Mucosa of gallbladder (tissue), 1 donor: ENCODE measurements around the gene DCST1. TPM values are rescaled to one million over a fixed set of nuclear protein-coding genes. Genes with fewer than 3 reads are reported as not detected.
"Not testable (repeated sequence)": the region's sequence is repeated elsewhere in the genome, so short reads cannot be mapped to it uniquely, and the experiment has no call there.

ENCODE experiments used
- DNase-seq: peaks from one replicate; pipeline ENCODE4 v3.0.0-alpha.2; 2020; ENCODE audit warnings: low spot score
- total RNA-seq: library from RNA; stranded (reverse); gene quantifications from one replicate; pipeline ENCODE4 v1.2.1, GENCODE V29; 2021
- donor health status: DM: no; HTN: no; CAD: no.

DCST1 gene, protein sequence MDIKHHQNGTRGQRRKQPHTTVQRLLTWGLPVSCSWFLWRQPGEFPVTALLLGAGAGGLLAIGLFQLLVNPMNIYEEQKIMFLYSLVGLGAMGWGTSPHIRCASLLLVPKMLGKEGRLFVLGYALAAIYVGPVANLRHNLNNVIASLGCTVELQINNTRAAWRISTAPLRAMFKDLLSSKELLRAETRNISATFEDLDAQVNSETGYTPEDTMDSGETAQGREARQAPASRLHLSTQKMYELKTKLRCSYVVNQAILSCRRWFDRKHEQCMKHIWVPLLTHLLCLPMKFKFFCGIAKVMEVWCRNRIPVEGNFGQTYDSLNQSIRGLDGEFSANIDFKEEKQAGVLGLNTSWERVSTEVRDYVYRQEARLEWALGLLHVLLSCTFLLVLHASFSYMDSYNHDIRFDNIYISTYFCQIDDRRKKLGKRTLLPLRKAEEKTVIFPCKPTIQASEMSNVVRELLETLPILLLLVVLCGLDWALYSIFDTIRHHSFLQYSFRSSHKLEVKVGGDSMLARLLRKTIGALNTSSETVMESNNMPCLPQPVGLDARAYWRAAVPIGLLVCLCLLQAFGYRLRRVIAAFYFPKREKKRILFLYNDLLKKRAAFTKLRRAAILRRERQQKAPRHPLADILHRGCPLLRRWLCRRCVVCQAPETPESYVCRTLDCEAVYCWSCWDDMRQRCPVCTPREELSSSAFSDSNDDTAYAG
- not detected for total RNA-seq

DNA sequence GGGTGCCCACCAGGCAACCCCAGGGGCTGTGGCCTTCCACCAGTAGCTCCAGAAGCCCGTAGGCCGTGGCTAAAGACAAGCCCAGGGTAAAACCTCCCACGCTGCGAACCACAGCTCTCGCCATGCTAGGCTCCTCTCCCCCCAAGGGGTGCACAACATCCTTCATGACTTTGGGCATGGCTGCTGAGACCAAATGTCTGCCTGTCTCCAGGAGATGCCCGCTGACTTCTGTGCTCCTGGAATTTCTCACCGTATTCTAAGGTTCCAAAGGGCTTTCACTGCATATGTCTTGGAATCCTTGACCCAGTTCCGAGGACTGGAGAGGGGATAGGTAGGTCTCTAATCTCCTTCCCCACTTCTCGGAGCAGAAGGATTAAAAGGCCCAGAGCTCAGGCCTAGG, at the start of gene DCST1, which contains the start of gene DCST2:
Gene DCST1 (plus strand): TSS at position 301 of the 400 bp plus-strand sequence. CDS start 213 bp downstream, outside the sequence.
Gene DCST2 (minus strand): TSS at position 258 of the 400 bp plus-strand sequence. CDS start 80 bp downstream, at position 178.
- DNase-seq, result no peak

DNA sequence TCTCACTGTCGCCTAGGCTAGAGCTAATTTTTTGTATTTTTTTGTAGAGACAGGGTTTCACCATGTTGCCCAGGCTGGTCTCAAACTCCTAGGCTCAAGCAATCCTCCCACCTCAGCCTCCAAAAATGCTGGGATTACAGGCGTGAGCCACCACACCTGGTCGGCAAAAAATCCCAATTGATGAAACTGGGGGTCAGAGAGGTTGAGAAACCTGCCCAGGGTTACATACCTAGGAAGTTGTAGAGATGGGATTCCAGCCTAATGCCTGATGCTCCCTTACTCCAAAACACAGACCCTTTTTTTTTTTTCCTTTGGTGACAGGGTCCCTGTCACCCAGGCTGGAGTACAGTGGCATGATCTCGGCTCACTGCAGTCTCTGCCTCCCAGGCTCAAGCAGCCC, 46.9 kb upstream of the DCST1 start:
- not testable (repeated sequence) for DNase-seq

DNA sequence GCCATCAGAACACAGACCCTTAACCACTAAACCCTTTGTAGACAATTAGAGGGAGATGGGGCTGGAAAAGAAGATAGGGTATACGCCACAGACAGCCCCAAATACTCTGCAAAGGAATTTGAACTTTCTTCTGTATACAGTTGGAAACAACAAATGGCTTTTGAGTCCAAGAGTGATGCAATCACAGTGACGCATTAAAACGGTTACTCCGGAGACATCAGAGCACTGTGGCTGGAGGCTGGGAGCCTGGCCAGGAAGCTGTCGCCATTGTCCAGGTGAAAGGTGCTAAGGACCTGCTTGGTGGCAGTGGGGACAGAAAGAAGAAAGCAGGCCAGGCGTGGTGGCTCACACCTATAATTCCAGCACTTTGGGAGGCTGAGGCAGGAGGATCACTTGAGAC, 46.3 kb upstream of the DCST1 start:
- no peak for DNase-seq

DNA sequence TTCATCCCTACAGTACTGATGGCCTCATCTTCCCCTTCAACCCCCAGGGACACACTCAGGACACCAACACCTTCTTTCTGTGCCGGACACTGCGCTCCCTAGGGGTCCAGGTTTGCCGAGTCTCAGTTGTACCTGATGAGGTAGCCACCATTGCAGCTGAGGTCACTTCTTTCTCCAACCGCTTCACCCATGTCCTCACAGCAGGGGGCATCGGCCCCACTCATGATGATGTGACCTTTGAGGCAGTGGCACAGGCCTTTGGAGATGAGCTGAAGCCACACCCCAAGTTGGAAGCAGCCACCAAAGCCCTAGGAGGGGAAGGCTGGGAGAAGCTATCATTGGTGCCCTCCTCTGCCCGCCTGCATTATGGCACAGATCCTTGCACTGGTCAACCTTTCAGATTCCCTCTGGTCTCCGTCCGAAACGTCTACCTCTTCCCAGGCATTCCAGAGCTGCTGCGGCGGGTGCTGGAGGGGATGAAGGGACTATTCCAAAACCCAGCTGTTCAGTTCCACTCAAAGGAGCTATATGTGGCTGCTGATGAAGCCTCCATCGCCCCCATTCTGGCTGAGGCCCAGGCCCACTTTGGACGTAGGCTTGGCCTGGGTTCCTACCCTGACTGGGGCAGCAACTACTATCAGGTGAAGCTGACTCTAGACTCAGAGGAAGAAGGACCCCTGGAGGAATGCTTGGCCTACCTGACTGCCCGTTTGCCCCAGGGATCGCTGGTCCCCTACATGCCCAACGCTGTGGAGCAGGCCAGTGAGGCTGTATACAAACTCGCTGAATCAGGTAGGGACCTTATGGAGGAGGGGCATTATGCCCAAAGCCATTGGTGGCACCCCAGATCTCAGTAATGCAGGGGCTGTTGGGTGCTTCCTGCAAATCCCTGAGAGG, 45.3 kb upstream of the DCST1 start:
- no peak for DNase-seq

DNA sequence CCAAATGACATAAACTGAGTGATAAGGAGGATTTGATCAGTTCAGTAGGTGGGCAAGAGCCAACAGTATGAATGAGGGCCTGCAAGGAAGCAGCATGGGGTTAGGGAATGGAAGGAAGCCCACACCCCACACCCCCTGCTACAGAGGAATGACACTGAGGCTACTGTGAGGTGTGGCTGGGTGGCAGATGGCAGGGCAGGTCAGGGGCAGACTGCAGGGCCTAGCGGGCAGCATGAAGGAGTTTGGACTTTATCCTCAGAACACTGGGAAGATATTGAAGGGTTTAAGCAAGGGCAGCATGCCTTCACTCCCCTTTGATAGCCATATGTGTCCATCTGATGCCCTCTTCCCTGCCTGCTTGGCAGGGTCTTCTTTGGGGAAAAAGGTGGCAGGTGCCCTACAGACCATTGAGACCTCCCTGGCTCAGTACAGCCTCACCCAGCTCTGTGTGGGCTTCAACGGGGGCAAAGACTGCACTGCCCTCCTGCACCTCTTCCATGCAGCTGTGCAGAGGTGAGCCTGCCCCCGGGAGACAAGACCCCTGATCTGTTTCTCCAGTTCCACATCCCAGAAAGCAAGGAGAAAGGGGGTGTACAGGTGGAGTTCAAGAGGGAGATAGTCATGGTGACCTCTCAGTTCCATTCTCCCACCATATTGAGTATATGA, 44.3 kb upstream of the DCST1 start:
- DNase-seq, result no peak

DNA sequence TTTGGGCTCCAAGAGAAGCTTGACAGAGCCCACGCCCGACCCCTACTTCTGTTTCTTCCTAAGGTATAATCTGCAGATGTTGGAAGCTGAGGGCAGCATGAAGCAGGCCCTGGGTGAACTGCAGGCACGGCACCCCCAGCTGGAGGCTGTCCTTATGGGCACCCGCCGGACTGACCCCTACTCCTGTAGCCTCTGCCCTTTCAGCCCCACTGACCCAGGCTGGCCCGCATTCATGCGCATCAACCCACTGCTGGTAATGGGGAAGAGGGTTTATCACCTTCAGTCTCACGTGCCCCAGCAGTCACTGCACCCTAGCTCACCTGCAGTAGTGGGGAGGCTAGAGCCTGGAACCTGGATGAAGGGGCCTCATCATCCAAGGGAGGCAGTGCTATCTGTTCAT, 43.3 kb upstream of the DCST1 start:
- no peak for DNase-seq

DNA sequence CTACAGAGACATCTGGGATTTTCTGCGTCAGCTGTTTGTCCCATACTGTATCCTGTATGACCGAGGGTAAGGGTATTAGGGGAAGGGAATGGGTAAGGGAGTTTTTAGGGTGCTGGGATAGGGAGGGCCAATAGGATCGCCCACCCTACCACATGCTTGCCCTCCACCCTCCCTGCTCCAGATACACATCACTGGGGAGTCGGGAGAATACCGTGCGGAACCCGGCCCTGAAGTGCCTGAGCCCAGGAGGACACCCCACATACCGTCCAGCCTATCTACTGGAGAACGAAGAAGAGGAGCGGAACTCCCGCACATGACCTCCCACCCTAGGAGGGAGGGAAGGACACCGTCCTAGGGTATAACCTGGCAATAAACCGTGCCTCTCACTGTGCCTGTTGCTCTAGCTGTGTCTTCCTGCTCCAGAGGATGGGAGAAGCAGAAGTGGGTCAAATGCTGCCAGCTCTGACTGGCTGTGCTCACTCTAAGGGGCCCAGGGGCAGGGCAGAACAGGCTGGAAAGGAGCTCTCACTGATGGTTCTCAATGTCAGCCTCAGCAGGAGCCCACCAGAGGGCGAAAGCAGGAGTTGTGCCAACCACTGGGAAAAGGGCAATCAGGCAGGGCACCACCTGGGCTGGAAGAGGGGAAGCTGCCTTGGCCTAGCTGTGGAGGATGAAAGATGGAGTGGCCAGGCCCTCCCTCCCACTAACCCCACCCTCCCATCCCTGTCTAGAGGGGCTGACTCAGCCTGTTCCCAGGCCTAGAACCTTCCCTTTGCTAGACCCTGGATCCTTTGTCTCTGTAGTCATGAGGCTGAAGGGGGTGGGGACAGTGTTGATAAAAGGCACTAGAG, 40.7 kb upstream of the DCST1 start:
- DNase-seq, result no peak

DNA sequence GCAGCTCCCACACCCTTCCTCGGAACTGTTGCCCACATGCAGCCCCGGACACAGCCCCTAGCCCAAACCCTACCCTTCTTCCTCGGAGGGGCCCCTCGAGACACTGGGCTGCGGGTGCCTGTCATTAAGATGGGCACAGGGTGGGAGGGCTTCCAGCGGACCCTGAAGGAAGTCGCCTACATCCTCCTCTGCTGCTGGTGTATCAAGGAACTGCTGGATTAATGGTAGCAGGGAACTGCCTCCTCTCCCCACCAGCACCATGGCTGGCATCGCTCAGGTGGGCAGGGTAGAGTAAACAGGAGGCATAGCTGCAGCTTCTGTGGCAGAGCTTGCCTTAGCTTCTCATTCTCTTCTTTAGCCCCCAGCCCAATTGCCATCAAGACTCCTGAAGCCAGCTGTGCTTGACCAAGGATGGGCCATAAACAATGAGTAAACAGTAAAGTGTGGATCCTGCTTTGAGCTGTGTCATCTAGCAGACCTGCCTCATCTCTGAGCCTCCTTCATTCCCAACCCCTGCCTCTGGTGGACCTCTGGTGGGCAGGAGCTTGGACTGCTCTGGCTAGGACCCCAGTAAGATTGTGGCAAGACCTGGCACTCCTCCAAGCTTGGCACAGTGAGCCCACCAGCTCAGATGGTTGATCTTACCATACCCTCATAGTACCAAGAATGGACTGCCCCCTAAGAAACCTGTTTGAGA, 39.9 kb upstream of the DCST1 start, which contains the start of gene LENEP:
Gene LENEP (plus strand): TSS at position 15 of the 697 bp plus-strand sequence. CDS start 22 bp downstream, at position 37.
- DNase-seq, result no peak

DNA sequence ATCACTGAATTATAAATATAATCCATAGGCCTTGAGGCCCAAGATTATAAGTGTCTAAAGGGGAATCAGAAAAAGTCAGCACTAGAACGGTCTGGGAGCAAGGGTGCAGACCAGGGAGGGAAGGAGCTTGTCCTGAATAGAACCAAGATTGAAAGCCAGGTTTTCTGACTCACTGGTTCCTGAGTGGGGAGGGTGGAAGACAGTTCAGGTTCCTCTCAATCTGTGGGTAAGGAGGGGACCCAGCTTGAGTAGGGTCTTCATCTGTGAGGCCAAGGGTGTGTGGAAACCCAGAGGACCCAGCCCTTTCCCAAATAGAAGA, 39.4 kb upstream of the DCST1 start:
- no peak for DNase-seq

DNA sequence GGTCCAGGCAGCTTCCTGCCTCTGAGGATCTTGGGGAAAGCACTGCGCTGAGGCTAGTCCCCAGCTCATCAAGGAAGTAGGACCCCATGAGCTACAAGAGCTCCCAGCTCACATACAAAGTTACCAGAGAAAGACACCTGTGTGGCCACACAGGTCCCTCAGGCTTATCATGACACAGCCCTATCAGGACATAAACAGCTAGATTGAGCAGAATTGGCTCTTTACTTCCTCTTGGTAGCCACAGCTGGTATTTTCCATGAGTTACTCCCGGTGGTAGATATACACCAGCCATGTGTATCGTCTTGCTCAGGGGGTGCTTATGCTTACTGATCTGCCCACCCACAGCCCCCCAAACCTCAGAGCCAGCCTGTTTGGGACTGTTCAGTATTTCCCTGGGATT, 39.0 kb upstream of the DCST1 start:
- no peak for DNase-seq

DNA sequence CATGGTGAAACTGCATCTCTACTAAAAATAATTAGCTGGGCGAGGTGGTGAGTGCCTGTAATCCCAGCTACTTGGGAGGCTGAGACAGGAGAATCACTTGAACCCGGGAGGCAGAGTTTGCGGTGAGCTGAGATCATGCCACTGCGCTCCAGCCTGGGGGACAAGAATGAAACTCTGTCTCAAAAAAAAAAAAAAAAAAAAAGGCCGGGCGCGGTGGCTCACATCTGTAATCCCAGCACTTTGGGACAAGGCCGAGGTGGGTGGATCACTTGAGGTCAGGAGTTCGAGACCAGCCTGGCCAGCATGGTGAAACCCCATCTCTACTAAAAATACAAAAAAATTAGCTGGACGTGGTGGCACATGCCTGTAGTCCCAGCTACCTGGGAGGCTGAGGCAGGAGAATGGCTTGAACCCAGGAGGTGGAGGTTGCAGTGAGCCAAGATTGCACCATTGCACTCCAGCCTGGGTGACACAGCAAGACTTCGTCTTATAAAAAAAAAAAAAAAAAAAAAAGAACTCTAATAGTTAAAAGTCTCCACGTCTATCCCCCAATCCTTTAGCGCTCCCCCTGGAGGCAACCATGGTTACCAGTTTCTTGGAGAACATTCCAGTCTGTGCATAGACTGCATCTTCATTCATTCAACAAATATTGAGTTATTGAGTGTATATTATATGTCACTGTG, 38.2 kb upstream of the DCST1 start:
- DNase-seq, result not testable (repeated sequence)

DNA sequence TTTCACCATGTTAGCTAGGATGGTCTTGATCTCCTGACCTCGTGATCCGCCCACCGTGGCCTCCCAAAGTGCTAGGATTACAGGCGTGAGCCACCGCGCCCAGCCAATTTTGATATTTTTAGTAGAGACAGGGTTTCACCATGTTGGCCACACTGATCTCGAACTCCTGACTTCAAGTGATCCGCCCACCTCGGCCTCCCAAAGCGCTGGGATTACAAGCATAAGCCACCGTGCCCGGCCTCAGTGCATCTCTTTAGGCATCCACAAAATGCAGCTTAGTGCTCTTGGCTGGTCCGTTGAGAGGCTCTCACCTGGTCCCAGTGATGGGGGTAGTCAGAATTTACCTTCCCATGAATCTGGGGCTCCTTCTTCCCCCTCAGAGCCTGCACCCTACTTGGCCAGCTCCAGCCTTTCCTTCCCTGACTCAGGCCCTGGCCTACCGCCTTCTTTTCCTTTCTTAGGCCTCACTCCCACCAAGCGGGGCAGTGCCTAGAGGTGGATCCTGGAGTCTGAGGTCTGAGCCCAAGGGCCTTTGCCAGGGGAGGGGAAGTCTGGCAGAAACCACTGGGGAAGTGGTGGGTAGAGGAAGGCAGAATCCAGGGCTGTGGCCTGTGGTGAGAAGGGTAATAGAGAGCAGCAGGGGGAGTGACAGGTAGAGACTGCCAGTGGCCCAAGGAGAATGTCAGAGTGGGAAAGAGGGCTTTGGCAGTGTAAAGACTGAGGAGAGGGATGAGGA, 36.5 kb upstream of the DCST1 start:
- no peak for DNase-seq

DNA sequence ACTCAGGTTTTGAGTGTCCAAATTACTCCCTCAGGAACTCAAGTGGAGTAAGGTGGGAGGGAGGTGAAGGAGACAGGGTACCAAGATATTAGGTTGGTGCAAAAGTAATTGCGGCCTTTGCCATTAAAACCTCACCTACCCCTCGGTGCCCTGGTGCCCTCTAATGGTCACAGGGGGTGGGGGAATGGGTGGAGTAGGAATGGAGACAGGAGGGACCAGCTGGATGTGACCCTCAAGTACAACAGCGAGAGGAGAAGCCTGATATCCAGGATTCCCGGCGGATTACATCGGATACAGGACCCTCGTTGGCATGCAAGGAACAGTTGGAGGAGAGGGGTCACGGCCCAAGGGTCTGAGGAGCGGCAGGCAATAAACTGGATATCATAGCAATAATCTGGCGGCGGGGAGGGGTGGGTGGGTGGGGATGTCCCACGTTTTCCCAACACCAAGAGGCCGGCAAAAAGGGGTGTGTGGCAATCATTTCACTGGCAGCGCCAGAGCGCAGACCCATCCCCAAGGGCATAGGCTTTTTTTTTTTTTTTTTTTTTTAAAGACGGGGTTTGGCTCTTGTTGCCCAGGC, 35.3 kb upstream of the DCST1 start:
- DNase-seq, result no peak

DNA sequence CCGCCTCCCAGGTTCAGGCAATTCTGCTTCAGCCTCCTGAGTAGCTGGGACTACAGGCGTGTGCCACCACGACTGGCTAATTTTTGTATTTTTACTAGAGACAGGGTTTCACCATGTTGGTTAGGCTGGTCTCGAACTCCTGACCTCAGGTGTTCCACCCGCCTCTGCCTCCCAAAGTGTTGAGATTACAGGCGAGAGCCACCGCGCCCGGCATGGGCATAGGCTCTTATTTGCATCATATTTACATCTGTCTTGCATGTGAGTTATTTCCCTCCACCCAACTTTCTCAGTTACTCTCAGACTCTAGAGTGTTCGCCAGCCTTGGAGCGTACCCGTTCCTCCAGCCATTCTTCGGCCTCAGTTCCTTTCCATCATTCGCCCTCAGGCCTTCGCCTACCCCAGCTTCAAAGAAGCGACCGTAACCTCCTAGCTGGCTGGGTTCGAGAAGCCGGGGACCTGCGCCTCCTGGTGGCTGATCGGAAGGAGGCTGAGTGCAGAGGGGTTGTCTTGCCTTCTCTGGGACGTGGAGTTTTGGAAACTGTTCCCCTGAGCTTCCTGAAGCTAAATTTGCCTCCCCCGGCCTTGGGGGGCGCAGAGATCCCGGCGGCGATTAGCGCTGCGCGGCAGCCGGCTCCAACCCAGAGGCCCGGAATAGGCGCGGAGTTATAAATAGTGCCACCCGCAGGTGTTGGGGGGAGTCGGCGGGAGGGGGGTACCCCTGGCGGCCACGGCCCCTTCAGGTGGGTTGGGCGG, 34.6 kb upstream of the DCST1 start:
- DNase-seq, result no peak

DNA sequence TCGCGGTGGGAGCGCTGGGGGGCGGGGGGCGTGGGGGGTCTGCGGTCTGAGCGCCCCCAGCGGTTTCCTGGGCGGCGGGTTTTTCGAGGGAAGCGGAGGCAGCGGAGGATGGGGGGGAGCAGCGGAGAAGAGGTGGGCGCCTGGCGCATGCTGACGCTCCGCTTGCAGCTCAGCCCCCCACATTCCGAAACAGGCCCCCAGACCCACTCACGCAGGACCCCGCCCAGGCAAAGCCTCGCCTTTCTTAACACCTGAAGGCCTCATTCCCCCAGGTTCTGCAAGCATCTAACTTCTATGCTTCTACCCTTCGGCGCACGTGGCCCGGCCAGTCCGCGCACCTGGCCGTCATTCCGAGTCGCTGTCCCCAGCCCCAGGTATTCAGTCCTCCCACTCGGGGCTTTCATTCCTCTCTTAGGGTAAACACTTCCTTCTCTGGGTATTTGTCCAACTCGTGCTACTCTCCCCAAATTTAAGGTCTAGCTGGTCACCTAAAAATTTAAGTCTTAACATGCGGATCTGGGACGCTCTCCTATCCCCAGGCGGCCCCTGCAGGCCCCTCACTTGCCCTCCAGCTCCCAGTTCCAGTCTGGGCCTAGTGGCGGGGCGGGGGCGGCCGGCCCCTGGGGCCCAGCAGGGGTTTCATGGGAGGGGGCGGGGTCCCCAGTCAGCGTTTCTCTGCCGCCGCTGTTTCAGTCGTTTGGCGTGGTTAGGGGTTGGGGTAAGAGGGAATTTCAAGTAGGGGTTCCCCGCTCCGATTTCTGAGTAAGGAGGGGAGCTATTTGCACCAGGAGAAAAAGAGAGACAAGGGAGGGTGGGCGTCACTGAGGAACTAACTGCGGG, 33.8 kb upstream of the DCST1 start:
- no peak for DNase-seq

DNA sequence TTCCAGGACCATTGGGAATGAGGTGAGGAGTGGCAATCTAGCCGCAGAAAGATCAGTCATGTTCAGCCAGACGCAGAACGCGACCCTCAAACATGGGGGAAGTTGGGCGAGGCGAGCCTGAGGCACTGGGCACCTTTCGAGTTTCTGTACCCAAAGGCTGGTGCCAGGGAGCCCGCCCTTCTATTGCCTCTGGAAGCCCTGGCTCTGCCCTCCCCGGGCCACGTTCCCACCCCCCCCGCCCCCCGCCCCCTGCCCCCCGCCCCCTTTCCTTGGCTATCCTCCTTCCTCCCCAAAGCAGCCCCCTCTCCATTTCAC, 33.3 kb upstream of the DCST1 start:
- DNase-seq, result no peak
